ENCODE data around the gene YTHDF2. TPM values are rescaled to one million over a fixed set of nuclear protein-coding genes. Genes with fewer than 3 reads are reported as not detected.
"Not testable (repeated sequence)": the region's sequence is repeated elsewhere in the genome, so short reads cannot be mapped to it uniquely, and the experiment has no call there.

The YTHDF2 gene
- polyA plus RNA-seq, 3 donors = 20.7 to 81.6 (median 74.2) TPM

DNA sequence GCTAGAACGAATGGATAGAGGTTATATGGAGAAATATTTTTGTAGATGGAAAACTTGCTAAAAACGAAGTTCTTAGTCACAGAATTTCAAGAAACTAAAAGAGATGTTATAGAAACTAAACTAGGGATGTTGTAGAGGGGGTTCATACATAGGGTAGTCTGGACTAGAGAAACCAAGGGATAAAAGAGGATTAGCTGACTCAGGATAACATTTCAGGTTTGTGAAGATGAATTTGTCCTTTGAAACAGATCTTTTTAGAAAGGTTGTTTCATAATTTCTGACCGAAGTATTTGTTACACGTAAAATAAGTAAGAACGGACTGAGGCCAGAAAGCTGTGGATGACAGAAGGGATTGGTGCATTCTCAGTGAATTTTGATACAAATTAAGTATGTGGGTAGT lies 13.6 kb downstream of the YTHDF2 start:
- Histone ChIP-seq H3K4me3 (replicated peaks in 1 of 3; ENCODE audit: low read depth in 2 of 3, low read length in 3 of 3) (no peak overlapping the region), H2AFZ (ENCODE audit: insufficient read depth, low read depth, low read length, poor library complexity, severe bottlenecking) (no peak overlapping the region), H3K36me3 (replicated peaks in 1 of 2; ENCODE audit: control insufficient read depth in 1 of 2, insufficient read depth in 2 of 2, low read length in 2 of 2) (peaks cover 12 to 45% of the 10 kb centered on the region in 2 donors), H3K27me3 (ENCODE audit: control insufficient read depth in 2 of 2, insufficient read depth in 2 of 2, low read length in 2 of 2) (no peaks in the 10 kb centered on the region), H4K20me1 (ENCODE audit: insufficient read depth, low read length) (peaks cover 100% of the 10 kb centered on the region), H3K4me2 (replicated peaks; ENCODE audit: extremely low read depth, low read length, poor library complexity, severe bottlenecking) (no peak overlapping the region), H3K9ac (ENCODE audit: insufficient read depth, low read length, poor library complexity, severe bottlenecking) (no peak overlapping the region), H3K9me3 (replicated peaks in 1 of 2; ENCODE audit: control insufficient read depth in 1 of 2, insufficient read depth in 1 of 2, low read length in 2 of 2) (no peaks in the 10 kb centered on the region), H3K79me2 (ENCODE audit: insufficient read depth, low read length) (peaks cover 100% of the 10 kb centered on the region), H3K4me1 (ENCODE audit: control insufficient read depth in 1 of 2, insufficient read depth in 2 of 2, low read length in 2 of 2) (peaks cover 31 to 56% of the 10 kb centered on the region in 2 donors), H3K27ac (ENCODE audit: low read depth in 1 of 2, low read length in 2 of 2) (peak overlapping the region in 1 of 2 donors; percentile 26)
- TF ChIP-seq, protein P1, sequence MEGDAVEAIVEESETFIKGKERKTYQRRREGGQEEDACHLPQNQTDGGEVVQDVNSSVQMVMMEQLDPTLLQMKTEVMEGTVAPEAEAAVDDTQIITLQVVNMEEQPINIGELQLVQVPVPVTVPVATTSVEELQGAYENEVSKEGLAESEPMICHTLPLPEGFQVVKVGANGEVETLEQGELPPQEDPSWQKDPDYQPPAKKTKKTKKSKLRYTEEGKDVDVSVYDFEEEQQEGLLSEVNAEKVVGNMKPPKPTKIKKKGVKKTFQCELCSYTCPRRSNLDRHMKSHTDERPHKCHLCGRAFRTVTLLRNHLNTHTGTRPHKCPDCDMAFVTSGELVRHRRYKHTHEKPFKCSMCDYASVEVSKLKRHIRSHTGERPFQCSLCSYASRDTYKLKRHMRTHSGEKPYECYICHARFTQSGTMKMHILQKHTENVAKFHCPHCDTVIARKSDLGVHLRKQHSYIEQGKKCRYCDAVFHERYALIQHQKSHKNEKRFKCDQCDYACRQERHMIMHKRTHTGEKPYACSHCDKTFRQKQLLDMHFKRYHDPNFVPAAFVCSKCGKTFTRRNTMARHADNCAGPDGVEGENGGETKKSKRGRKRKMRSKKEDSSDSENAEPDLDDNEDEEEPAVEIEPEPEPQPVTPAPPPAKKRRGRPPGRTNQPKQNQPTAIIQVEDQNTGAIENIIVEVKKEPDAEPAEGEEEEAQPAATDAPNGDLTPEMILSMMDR (IDR thresholded peaks at IDR 0.05) = no peak
- intact Hi-C loops (cut with micrococcal nuclease) = no loop called here
- peaks cover 53% of the 10 kb centered on the region for H3K4me1 Mint-ChIP-seq
- DNase-seq = no peak
- WGBS (ENCODE audit: insufficient coverage) = 100% methylated on average over 1 of the region's 5 CpGs
- H3K36me3 Mint-ChIP-seq = peaks cover 16 to 38% of the 10 kb centered on the region in 2 donors
- peak overlapping the region in 1 of 7 donors; percentile 58 for H3K27ac Mint-ChIP-seq
- H3K27me3 Mint-ChIP-seq (ENCODE audit: low read depth in 3 of 3) = peaks cover 0 to 2% (median 0%) of the 10 kb centered on the region in 3 donors
- H3K4me3 Mint-ChIP-seq = no peak overlapping the region
- H3K9me3 Mint-ChIP-seq = no peaks in the 10 kb centered on the region

DNA sequence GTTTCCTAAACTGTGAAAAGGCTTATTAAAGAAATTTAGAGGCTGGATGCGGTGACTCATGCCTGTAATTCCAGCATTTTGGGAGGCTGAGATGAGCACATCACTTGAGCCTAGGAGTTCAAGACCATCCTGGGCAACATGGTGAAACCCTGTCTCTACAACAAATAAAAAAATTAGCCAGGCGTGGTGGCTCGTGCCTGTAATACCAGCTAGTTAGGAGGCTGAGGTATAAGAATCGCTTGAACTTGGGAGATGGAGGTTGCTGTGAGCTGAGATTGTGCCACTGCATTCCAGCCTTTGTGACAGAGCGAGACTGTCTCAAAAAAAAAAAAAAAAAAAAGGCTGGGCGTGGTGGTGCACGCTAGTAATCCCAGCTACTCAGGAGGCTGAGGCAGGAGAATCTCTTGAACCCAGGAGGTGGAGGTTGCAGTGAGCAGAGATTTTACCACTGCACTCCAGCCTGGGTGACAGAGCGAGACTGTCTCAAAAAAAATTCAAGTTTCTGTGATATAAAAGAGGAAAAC lies 14.1 kb downstream of the YTHDF2 start:
- no CpG with 5 or more reads among the region's 8 CpGs for WGBS (ENCODE audit: insufficient coverage)
- H4K20me1 ChIP-seq (ENCODE audit: insufficient read depth, low read length) = peaks cover 100% of the 10 kb centered on the region
- not testable (repeated sequence) for H3K4me3 Mint-ChIP-seq

More for the DNA sequence above, 14.1 kb downstream of the YTHDF2 start:
- H2AFZ ChIP-seq (ENCODE audit: insufficient read depth, low read depth, low read length, poor library complexity, severe bottlenecking); H3K27me3 Mint-ChIP-seq (ENCODE audit: low read depth in 3 of 3); DNase-seq; H3K9ac ChIP-seq (ENCODE audit: insufficient read depth, low read length, poor library complexity, severe bottlenecking); H3K27ac Mint-ChIP-seq; intact Hi-C loops (cut with micrococcal nuclease); H3K4me3 ChIP-seq (replicated peaks in 1 of 3; ENCODE audit: low read depth in 2 of 3, low read length in 3 of 3); H3K4me2 ChIP-seq (replicated peaks; ENCODE audit: extremely low read depth, low read length, poor library complexity, severe bottlenecking); H3K9me3 ChIP-seq (replicated peaks in 1 of 2; ENCODE audit: control insufficient read depth in 1 of 2, insufficient read depth in 1 of 2, low read length in 2 of 2); H3K9me3 Mint-ChIP-seq; H3K27me3 ChIP-seq (ENCODE audit: control insufficient read depth in 2 of 2, insufficient read depth in 2 of 2, low read length in 2 of 2): not testable (repeated sequence)
- H3K36me3 Mint-ChIP-seq = peaks cover 15 to 36% of the 10 kb centered on the region in 2 donors
- peak overlapping the region in 1 of 2 donors; percentile 25 for H3K27ac ChIP-seq (ENCODE audit: low read depth in 1 of 2, low read length in 2 of 2)
- peaks cover 100% of the 10 kb centered on the region for H3K79me2 ChIP-seq (ENCODE audit: insufficient read depth, low read length)
- H3K4me1 Mint-ChIP-seq = peaks cover 52% of the 10 kb centered on the region
- peaks cover 28 to 51% of the 10 kb centered on the region in 2 donors for H3K4me1 ChIP-seq (ENCODE audit: control insufficient read depth in 1 of 2, insufficient read depth in 2 of 2, low read length in 2 of 2)
- peaks cover 13 to 49% of the 10 kb centered on the region in 2 donors for H3K36me3 ChIP-seq (replicated peaks in 1 of 2; ENCODE audit: control insufficient read depth in 1 of 2, insufficient read depth in 2 of 2, low read length in 2 of 2)

All from CD14-positive monocyte (primary cell).